T1000 (cell line): Measurements from ENCODE around the gene CCL4L2.
"Not testable (repeated sequence)": the region's sequence is repeated elsewhere in the genome, so short reads cannot be mapped to it uniquely, and the experiment has no call there.

Source experiments
- DNase-seq: peaks from one replicate; lab custom pipeline; 2025; ENCODE audit warnings: mixed read lengths; lab: John Stamatoyannopoulos, UW

CCL4L2 gene

DNA sequence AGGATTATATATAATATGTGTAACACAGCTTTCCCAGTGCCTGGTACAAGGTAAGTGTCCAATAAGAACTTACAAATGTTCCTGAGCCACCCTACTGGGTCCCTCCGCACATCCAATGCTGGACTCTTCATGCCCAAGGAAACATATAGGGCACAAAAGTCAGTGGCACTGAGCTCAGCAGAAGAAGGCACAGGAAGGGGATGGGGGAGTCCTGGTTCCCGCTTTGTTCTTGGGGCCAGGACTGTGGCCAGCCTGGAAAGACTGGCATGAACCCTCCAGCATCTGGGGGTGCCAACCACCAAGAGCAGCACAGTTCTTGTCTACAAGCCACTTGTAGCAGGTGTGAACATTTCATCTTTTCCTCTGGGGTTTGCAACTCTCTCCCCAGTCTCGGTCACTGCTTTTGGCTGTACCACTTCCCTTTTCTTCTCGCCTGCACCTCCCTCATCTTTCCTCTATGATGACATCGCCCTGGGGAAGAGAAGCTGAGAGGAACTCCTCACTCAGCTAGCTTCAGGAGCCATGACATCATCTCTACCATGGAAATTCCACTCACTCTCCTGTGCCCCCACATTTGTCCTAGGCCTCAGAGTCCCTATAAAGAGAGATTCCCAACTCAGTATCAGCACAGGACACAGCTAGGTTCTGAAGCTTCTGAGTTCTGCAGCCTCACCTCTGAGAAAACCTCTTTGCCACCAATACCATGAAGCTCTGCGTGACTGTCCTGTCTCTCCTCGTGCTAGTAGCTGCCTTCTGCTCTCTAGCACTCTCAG, at the start of gene CCL4L2:
TSS of gene CCL4L2 (plus strand) at position 625 of the 773 bp plus-strand sequence.
- DNase-seq: not testable (repeated sequence)

DNA sequence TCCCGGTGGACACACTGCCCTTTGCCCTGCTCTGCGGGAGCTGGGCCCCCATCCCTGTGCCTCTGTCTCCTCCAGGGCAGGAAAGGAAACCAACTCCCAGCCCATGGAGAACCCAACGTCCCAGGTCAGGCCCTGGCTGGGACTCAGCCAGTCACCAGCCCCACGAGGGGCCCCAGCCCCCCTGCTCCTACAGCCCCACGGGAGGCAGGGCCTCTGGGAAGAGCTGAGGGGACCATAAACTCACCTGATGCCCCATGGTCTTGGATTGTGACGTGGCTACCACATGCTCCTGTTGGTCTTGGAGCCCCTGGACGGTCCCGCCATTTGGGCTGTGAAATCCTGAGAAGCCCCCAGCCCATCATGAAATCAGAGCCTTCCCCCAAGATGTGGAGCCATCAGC, 42.0 kb upstream of the CCL4L2 start:
- not testable (repeated sequence) for DNase-seq

DNA sequence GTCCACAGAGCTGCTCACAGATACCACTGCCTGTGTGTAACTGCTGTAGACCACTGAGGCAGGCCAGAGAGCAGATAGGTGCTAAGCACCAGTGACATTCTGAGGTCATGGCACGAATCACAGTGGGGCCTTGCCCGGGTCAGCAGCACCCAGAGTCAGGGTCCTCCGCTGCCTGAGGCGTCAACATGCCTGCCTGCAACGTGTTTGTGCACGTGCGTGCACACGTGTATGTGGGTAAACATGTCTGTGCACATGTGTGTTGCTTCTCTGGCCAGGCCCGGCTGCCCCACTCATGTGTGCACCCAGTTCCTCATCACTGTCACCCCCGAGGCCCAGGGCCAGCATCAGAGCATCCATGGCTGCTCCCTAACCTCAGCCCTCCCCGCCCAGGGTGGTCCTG, 34.3 kb upstream of the CCL4L2 start, which contains the start of gene TBC1D3B:
TSS of gene TBC1D3B (minus strand) at position 101 of the 400 bp plus-strand sequence. CDS start 1,586 bp downstream, outside the sequence.
- not testable (repeated sequence) for DNase-seq

DNA sequence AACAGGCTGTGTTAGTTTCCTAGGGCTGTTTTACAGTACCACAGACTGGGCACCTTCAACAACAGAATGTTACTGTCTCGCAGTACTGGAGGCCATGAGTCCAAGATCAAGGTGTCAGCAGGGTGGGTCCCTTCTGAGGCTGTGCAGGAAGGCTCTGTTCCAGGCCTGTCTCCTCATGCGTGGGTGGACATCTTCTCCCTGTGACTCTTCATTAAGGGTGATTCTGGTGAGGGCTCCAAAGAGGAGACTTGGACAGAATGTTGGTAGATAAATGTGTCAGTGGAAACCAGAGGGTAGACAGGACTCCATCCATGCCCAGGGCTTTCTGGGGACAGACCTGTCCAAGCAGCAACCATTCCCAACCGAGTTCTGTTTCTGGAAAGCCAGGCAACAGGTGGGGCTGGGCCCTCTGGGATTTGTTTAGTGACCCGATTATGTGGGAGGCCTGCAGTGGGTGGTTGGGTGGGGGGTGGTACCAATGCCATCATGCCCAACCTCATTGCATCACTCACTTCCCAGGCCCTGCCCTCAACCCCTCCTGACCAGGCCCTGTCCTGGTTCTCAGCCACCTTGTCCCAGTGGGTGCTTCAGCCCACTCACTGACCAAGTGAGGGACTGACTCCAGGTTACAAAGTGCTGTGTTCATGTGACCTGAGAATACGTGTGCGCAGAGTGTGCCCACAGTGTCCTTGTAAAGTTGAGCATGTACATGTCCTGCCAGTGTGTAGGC, 29.3 kb upstream of the CCL4L2 start:
- DNase-seq: not testable (repeated sequence)

DNA sequence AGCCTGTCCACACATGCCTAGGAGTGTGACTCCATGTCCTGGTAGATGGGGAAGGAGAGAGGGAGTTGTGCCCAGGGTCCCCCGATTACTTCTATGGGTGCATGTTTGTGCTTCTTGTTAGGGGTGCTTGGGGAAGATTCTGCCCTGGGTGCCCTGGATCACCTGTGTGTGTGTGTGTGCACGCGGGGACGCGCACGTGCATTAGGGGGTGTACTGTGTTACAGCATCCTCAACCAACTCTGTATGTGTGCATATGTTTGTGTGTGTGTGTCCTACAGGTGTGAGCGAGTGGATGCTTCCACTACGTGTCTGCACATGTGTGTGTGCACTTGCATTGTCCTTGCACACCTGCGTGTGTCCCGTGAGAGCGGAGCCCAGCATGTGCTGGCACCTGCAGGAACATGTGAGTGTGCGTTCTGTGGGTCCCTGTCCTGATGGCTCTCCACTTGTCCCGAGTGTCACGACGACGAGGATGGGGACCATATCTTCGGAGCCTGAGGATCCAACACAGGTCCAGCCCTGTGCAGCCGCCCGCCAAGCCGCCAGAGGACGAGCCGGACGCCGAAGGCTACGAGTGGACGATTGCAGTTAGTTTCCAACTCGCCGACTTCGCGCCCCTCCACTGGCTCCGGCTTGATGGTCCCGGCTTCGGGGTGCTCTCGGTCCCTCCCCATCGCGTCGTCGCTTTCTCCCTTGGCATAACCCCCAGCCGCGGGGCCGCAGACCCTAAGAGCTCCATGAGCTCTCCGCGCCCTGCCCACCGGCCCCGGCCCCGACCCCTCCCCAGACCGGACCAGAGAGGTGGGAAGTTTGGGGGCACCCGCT, 28.5 kb upstream of the CCL4L2 start:
- no peak for DNase-seq

DNA sequence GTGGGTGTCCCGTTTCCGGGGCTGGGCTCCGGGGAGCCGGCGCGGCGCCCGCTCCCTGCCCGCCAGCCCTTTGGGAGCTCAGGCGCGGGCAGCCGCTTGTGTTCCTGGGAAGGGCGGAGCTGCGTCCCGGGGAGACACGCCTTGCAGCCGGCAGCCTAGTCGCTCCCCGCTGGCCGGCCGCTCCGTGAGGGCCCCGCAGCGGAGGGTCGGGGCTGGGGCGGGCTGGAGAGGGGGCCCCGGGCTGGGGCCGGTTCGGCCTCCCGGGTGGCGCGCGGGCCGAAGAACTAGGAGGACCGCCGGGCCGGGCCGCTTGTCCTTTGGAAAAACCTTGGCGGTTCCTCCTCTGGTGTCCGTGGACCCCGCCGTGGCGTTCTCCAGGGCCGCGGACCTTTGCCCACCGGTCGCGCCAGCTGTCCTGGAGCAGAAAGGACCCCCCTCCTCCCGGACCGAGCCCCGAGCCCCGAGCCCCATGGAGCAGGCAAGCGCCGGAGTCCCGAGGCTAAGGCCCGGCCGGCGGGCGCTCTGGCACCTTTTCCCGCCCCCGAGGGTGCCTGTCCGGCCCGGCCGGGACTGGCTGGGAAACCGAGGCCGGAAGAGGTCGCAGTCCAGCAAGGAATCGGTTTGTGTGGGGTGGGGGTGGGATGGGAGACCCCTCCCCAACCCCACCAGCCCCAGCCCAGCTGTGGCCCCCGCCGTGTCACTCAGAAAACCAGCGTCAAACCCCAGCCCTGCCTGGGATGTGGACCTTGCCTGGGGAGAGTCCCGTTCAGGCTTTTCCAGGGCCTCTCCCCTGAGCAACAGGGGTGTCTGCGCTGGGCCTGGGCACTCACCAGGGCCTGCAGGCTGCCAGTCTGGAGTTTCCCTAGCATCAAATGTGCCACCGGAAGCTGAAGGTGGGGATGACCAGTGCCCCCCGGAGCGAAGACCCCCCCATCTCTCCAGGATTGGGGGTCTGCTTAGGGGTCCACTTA, 27.6 kb upstream of the CCL4L2 start:
- no peak for DNase-seq

DNA sequence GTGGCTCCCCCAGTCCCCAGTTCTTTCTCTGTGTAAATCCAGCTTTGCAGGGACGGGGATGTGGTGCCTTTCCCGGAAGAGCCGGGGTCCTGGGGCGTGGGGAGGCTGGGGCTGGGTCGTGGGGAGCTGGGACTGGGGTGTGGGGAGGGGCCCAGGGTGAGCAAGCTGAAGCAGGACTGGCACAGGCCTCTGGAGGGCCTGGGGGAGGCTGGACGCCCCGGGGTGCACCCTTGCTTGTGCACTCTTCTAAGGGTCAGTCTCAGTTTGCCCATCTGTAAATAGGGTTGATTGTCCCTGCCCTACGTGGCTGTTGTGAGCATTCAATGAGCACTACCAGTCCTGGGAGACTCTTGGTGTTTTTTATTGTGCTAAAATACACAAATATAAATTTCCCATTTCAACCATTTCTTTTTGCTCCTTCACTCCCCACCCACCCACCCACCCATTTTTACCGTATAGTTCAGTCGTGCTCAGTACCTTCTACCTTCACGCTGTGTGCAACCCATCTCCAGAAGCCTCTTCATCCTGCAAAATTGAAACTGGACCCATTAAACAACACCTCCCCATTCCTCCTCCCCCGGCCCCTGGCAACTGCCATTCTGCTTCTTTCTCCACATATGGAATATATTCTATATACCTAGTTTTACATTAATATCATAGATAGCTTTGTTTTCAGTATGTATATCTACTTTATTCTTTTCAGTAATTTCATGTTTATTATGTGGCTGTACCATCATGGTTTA, 26.7 kb upstream of the CCL4L2 start:
- DNase-seq: no peak

DNA sequence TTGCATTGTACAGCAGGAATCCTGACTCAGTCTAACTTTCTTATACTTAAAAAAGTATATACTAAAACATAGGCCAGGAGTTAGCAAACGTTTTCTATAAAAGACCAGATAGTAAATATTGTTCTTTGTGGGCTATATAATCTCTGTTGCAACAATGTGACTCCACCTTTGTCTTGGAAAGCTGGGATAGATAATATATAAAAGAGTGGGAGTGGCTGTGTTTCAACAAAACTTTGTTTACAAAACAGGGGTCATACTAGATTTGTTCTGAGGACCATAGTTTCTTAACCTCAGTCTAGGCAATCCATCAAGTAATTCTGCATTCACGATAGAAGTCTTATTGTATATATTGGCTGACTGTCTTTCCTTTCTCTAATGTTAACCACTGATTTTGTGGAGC, 25.4 kb upstream of the CCL4L2 start:
- no peak for DNase-seq

DNA sequence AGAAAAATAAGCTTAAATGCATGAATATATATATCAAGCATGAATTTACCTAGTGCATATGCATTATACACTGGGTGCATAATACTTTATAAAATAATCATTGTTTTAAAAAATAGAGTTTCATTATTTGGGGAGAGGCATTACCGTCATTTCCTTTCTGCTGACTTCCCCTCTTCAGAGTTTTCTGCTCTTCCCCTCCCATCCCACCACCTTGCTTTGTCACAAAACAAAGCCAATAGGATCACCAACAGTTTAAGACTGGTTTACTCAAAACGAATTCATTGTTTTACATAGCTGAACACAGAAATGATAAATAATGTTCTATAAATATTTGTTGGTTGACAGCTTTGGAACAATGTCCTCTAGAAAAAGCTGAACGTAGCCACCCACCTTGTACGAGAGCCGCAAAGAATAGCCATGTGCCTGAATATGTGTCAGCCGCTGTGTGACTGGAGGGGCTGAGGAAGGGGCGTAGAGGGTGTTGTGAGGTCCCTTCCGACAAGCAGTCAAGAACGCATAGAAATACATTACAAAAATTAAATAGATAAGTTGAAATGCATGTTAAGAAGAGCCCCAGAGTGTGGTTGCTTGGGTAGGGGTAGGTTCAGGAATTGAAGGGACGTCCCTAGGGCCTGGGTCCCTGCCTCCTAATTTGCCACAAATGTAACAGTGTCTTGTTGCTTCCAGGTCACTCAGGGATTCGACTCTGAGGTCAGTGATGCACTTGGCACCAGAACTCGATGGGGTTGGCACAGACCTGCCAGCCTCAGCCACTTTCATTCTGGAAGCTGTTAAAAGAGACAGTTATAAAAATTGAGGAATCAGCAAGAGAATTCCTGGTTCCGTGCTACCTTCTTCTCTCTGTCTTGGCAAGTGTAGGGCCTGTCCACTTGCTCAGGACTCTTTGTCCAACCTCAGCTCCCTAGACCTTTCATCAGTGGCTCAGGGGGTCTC, 23.8 kb upstream of the CCL4L2 start:
- DNase-seq: not testable (repeated sequence)

DNA sequence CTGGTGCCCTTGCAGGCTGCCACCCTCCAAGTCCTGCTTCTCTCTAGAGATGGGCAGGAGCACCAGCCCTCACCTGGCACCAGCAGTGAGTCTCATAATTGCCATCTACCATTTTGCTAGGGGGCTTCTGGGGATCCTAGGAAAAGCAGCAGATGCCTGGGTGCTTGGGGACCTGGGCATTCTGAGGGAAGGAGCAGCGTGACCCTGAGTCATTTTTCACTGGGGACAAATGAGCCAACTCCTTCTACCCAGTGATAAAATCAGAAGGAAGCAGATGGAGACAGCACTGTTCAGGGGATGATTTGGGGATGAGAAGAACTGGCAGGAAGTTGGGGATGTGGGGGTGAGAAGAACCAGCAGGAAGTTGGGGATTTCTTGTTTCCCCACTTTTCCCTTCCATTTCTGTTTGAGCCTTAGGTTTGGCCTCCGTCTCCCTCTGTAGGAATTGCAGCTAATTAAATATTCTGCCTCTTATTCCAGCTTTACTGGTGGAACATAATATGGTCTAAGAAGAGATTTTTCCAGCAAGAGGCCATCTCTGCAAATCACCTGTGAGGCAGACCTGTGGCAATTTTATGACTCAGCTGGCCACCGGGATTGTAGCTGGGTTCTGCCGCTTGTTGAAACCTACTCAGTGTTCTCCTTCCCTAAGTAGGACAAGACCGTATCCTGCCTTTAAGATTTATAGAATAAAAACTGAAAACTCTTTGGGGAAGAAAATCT, 22.8 kb upstream of the CCL4L2 start:
- DNase-seq: not testable (repeated sequence)

DNA sequence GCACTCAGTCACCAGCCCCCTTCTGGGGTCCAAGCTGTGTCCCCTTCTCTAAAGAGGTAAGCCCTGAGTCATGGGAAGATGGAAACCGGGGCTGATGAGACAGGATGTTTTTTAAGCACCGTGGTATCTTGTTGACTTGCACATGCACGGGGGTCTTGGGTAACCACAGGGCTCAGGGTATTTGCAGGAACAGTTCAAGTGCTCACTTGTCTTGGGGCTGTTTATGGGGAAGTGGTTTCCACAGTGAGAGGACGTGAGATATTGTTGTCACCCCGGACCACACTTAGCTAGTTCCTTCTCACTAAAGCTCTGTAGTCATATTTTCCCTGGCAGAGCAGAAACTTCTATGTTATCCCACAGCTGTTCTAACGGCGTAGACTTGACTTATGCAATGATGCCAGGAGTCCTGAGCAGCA, 22.0 kb upstream of the CCL4L2 start:
- no peak for DNase-seq

DNA sequence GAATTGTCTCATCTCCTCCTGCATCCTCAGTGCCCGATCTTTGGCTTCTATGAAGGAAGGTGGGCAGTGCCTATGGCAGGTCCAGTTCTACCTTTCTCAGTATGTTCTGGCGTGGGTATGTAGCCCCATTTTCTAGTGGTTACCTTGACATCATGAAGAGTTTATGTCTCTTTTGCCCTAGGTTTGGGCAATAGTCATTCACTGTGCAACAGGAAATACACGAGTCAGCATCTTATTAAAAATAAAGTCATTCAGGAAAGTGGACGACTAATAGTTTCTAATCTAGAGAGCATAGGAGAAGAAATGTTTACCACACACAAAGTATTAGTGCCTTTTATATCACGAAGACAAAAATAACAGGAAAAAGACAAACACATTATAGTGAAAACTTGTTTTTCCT, 20.9 kb upstream of the CCL4L2 start:
- not testable (repeated sequence) for DNase-seq

DNA sequence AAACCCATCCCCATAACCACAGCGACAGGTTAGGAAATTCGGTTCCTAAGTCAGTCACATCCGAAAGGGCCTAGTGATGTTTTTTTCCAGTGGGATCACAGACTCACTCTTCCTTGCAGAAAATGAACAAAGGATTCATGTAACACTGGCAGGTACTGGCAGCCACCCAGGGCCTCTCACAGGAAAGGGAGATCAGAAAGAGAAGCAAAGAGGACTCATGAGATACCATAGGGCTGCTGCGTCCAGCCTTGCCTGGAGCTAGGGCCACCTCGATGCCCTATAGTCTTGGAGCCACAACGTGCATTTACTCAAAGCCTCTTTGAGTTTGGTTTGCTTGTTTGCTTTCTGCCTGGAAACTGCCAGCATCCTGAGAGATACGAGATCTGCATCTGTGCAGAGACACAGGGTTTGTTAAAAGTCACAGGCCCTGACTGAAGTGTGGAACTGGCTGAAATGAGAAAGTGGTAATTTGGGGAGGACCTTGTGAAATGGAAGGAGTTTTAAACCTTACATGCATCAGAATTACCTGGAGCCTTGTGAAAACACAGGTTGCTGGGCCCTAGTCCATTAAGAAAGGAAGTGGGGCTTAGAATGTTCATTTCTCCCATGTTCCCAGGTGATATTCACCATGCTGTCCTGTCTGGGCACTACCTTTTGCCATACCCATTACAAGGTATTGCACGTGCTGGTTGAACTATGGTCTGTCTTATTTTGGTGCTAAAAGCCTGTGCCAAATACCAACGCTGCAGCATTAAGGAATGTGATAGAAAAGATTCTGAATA, 20.1 kb upstream of the CCL4L2 start:
- DNase-seq: not testable (repeated sequence)

DNA sequence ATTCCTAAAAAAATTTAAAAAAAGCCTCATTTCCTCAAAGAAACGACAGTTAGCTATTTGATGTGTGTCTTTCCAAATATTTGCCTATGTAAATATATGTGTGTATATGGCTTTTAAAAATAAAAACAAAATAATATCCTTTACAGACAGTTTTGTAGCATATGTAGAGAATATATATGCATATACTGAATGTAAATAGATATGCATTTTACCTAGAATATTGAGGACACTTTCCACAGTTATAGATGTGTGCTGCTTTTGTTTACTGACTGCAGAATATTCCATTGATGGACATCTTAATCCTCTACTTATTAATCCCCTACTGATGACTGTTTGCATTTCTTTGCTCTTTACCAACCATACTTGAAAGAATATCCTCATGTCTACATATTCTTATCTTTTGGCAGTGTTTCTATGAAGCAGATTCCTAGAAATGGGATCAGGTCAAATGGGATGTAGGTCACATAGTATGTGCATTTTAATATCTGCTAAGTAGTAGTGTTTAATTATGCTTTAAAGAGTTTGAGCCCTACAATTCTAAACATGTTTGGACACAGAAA, 17.6 kb upstream of the CCL4L2 start:
- DNase-seq: no peak

DNA sequence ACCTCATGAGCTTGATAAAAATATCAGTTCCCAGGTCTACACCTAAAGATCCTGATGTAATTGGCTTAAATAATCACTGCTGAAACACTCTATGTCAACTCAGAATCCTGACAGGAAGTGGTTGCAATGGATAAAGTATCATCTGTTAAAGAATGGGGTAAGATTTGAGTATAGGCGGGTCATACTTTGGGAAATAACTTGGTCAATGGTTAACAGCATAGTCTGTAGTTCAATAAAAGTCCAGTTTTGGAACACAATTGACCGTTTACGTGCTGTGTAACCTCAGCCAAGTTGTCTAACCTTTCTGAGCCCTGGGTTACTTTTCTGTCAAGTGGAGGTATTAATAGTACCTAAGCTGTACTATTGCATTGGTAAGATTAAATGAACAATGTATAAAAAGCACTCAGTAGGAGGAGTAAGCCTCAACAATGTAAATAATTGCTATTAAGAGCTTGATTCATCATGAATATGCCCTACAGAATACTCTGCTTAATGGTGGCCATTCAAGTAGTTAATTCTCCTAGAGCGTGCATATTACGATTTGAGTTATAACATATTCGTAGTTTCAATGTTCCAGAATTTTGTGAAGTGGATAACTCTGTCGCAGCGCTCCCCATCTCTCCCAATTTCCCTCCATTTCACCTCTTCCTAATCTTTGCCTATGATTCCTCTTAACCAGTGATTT, 16.6 kb upstream of the CCL4L2 start:
- not testable (repeated sequence) for DNase-seq

DNA sequence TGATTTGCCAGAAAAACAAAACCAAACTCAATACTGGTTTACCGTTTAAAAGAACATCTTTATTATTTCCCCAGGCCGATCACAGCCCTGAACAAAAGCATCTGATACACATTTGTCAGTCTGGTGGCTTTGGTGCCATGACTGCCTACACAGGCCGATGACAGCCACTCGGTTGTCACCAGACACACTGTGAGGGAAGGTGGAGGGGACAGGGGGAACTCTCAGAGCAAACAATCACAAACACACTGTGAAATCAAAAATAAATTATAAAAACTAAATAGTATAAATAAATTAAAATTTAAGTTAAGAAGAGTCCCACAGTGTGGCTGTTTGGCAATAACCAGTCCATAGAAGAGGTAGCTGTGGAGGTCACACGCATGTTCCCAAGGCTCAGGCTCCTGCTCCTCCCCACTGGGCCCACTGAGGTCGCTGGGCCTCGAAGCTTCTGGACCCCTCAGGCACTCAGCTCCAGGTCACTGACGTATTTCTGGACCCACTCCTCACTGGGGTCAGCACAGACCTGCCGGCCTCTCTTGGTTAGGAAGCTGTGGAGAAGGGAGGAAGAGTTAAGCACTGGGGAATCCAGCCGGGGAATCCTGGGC, 15.9 kb upstream of the CCL4L2 start:
- DNase-seq: not testable (repeated sequence)
